GM18505 (cell line): ENCODE data around the gene POU6F1.
A peak's percentile ranks its signal among the peaks of the same experiment; 100 is the strongest.

Source experiments
- ATAC-seq: cut with Tn5 transposase; IDR thresholded peaks from one replicate; pipeline ENCODE4 v1.9.1; 2021; ENCODE audit not compliant: unreplicated experiment
- POLR2A ChIP-seq: IDR thresholded peaks from 4 replicates; pipeline ENCODE4 v1.6.1; 2011; ENCODE audit warnings: borderline replicate concordance; ENCODE audit not compliant: insufficient read depth, insufficient read length; ENCODE audit errors: extremely low read depth

The POU6F1 gene

GRCh38 chr12:51198568-51199365 lies 19.1 kb downstream of the POU6F1 start:
- no peak for ATAC-seq
- no peak for TF ChIP-seq POLR2A

GRCh38 chr12:51197736-51198567 lies 19.9 kb downstream of the POU6F1 start:
- no peak for ATAC-seq

GRCh38 chr12:51196547-51196946 lies 21.3 kb downstream of the POU6F1 start:
- TF ChIP-seq POLR2A = no peak
- no peak for ATAC-seq

More at GRCh38 chr12:51197736-51198567, 19.9 kb downstream of the POU6F1 start:
- TF ChIP-seq POLR2A = no peak

GRCh38 chr12:51195841-51196240 lies 22.0 kb downstream of the POU6F1 start:
- ATAC-seq = no peak
- TF ChIP-seq POLR2A = no peak

GRCh38 chr12:51192284-51192671 lies 25.6 kb downstream of the POU6F1 start:
- no peak for TF ChIP-seq POLR2A
- no peak for ATAC-seq

- ATAC-seq = no peak
- no peak for TF ChIP-seq POLR2A
These were observed 26.2 kb downstream of the POU6F1 start for GRCh38 chr12:51191516-51192283.

- no peak for ATAC-seq
- TF ChIP-seq POLR2A = no peak
These were observed 27.0 kb downstream of the POU6F1 start for GRCh38 chr12:51190820-51191219.

- TF ChIP-seq POLR2A = no peak
These were observed 28.0 kb downstream of the POU6F1 start for GRCh38 chr12:51189790-51190355.

GRCh38 chr12:51188359-51189051 lies 29.4 kb downstream of the POU6F1 start:
- peak; percentile 29 for TF ChIP-seq POLR2A
- peak; percentile 52 for ATAC-seq

More at GRCh38 chr12:51189790-51190355, 28.0 kb downstream of the POU6F1 start:
- no peak for ATAC-seq

- no peak for TF ChIP-seq POLR2A
- ATAC-seq = no peak
These were observed 30.4 kb downstream of the POU6F1 start for GRCh38 chr12:51187370-51187987.

GRCh38 chr12:51186465-51187085 lies 31.3 kb downstream of the POU6F1 start:
- no peak for TF ChIP-seq POLR2A
- no peak for ATAC-seq

GRCh38 chr12:51185171-51185717 lies 32.6 kb downstream of the POU6F1 start:
- ATAC-seq = no peak
- no peak for TF ChIP-seq POLR2A

- no peak for ATAC-seq
- no peak for TF ChIP-seq POLR2A
These were observed 34.0 kb downstream of the POU6F1 start for GRCh38 chr12:51183816-51184215.
